Heart left ventricle (tissue), 16 donors: ENCODE measurements around the gene EVPLL. TPM values are rescaled to one million over a fixed set of nuclear protein-coding genes. Genes with fewer than 3 reads are reported as not detected.
"Not testable (repeated sequence)": the region's sequence is repeated elsewhere in the genome, so short reads cannot be mapped to it uniquely, and the experiment has no call there.

ENCODE experiments used
- ATAC-seq, 4 donors: fragments of 200-7000 bp; cut with Tn5 transposase; one replicate each; pipeline ENCODE4 v1.9.1; 2020 to 2022; ENCODE audit warnings: moderate library complexity in 4 of 4, mild to moderate bottlenecking in 3 of 4, moderate number of reproducible peaks in 1 of 4
- DNase-seq, 5 donors: peaks; one replicate each; pipeline ENCODE4 v3.0.0-alpha.2; 2020
- H3K27ac ChIP-seq, 12 donors: fragments of 200-600 bp; sonication (generic) in 4 of 12; one replicate each; pipeline versions ENCODE4 v1.5.0 to v1.8.0; 2016 to 2022; ENCODE audit warnings: mild to moderate bottlenecking in 2 of 12
- H3K27me3 ChIP-seq, 9 donors: fragments of 200-600 bp; sonication (generic) in 2 of 9; one replicate each; pipeline versions ENCODE4 v1.5.1 to v1.8.0; 2016 to 2022; ENCODE audit warnings: mild to moderate bottlenecking in 3 of 9
- H3K36me3 ChIP-seq, 9 donors: fragments of 200-600 bp; sonication (generic) in 2 of 9; one replicate each; pipeline versions ENCODE4 v1.5.0 to v1.8.0; 2018 to 2022; ENCODE audit warnings: mild to moderate bottlenecking in 2 of 9
- H3K4me1 ChIP-seq, 12 donors: fragments of 200-600 bp; sonication (generic) in 4 of 12; one replicate each; pipeline versions ENCODE4 v1.5.0 to v1.8.0; 2016 to 2022; ENCODE audit warnings: mild to moderate bottlenecking in 3 of 12
- H3K4me3 ChIP-seq, 12 donors: fragments of 200-600 bp; sonication (generic) in 4 of 12; one replicate each; pipeline versions ENCODE4 v1.5.0 to v1.8.0; 2017 to 2022; ENCODE audit warnings: mild to moderate bottlenecking in 9 of 12, moderate library complexity in 4 of 12
- H3K9me3 ChIP-seq, 12 donors: fragments of 200-600 bp; sonication (generic) in 4 of 12; one replicate each; pipeline versions ENCODE4 v1.5.0 to v1.8.0; 2016 to 2022; ENCODE audit warnings: mild to moderate bottlenecking in 1 of 12
- POLR2A ChIP-seq, 2 donors: fragments of 450-650 bp; IDR thresholded peaks; one replicate each; pipeline ENCODE4 v1.6.1; 2017; ENCODE audit warnings: antibody characterized with exemption in 2 of 2, mild to moderate bottlenecking in 2 of 2, moderate library complexity in 2 of 2
- WGBS, 4 donors: extraction: QIAGEN DNeasy Blood & Tissue Kit in 2 of 4; methylation state at CpG; one replicate each; pipeline versions ENCODE4 v1.1.5 to v1.1.7; 2013 to 2018; 5-methylcytosine and 5-hydroxymethylcytosine counted together
- intact Hi-C, 10 donors: fragments of 100-400 bp; cut with DNase I; formaldehyde crosslinking; loops; one replicate each; pipeline versions ENCODE4 v1.11.1 to v1.14.2; 2022
- polyA plus RNA-seq, 2 donors: library from polyadenylated mRNA; stranded (reverse); fragments of 200-250 nt; gene quantifications; one replicate each; pipeline ENCODE4 v1.2.3, GENCODE V29; 2013
- total RNA-seq, 9 donors: library from RNA; depleted of rRNA in 2 of 9; stranded (reverse); fragments of >200 nt in 2 of 9; fragmentation: NEBNext Ultra II Directional in 3 of 9; extraction: Animal tissue kit (Norgen Biotek cat#: 25700) in 3 of 9; gene quantifications; one replicate each; pipeline versions ENCODE4 v1.1.0 to v1.2.4, GENCODE V29; 2016 to 2023
- TF ChIP-seq, protein P1 (sequence below), 12 donors: fragments of 200-600 bp; sonication (generic) in 4 of 12; IDR thresholded peaks; one replicate each; pipeline versions ENCODE4 v1.5.0 to v1.8.0; 2018 to 2022; ENCODE audit warnings: antibody characterized with exemption in 12 of 12, mild to moderate bottlenecking in 5 of 12
- donor health status: ischemic (EF 13 %, LVEDD 7.1; RV severe dilation, severe dysfunction).
- donor health status: healthy with polysubstance abuse.
- donor health status: DM: no; HTN: yes; CAD: no.
- donor health status: DM: no; HTN: no; CAD: no.
- donor health status: ischemic (EF 25% LVEDD 6.9; RV normal size, moderate dysfunction).
- donor health status: ischemic (EF 25% LVEDD 5.7; RV mildly dilated, moderate dysfunction).
- donor health status: healthy.
- donor health status: DM: yes; HTN: yes; CAD: no.
- donor health status: ischemic (EF 35%, LVEDD 5.7; RV mildly dilated, moderate dysfunction).
- donor health status: nonischemic (EF 11% LVEDD 7.7; RV severe dilation, severe dysfunction).
- donor health status: DM: yes; HTN: yes; CAD: no.
- donor health status: PGD.
- donor health status: ischemic (EF 29% LVEDD 5.4; RV normal size, mild dysfunction).
- donor health status: nonischemic (EF 23%, LVEDD 6.1; RV moderate dilation, normal function).

Gene EVPLL
- total and polyA plus RNA-seq, 11 donors, result not detected

DNA sequence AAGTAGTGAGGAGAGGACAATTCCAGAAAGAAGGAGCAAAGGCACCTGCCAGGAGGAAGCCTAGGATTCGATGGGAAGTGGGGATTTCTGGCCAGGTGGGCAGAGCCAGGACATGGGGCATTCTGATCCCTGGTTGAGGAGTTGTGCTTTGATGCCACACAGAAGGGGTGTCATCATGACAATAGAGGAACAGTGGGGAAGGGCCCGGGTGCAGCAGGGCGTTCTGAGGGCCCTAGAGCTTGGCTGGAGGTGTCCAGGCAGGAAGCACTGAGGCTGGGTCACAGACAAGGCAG, 4.3 kb downstream of the EVPLL start:
- H3K4me1 ChIP-seq, result peaks cover 0 to 5% (median 0%) of the 10 kb centered on the region in 12 donors
- no peaks in the 10 kb centered on the region for H3K36me3 ChIP-seq
- no peak for DNase-seq
- peaks cover 11 to 46% (median 24%) of the 10 kb centered on the region in 9 donors for H3K27me3 ChIP-seq
- WGBS, 4 donors, result 70 to 79% (median 76%) methylated on average over 3 of the region's 3 CpGs
- H3K9me3 ChIP-seq, result no peaks in the 10 kb centered on the region
- intact Hi-C loops, result no loop called here
- no peak for ATAC-seq
- TF ChIP-seq, protein P1, sequence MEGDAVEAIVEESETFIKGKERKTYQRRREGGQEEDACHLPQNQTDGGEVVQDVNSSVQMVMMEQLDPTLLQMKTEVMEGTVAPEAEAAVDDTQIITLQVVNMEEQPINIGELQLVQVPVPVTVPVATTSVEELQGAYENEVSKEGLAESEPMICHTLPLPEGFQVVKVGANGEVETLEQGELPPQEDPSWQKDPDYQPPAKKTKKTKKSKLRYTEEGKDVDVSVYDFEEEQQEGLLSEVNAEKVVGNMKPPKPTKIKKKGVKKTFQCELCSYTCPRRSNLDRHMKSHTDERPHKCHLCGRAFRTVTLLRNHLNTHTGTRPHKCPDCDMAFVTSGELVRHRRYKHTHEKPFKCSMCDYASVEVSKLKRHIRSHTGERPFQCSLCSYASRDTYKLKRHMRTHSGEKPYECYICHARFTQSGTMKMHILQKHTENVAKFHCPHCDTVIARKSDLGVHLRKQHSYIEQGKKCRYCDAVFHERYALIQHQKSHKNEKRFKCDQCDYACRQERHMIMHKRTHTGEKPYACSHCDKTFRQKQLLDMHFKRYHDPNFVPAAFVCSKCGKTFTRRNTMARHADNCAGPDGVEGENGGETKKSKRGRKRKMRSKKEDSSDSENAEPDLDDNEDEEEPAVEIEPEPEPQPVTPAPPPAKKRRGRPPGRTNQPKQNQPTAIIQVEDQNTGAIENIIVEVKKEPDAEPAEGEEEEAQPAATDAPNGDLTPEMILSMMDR (IDR thresholded peaks at IDR 0.05), result no peak
- no peak overlapping the region for H3K27ac ChIP-seq
- H3K4me3 ChIP-seq, result no peak overlapping the region

DNA sequence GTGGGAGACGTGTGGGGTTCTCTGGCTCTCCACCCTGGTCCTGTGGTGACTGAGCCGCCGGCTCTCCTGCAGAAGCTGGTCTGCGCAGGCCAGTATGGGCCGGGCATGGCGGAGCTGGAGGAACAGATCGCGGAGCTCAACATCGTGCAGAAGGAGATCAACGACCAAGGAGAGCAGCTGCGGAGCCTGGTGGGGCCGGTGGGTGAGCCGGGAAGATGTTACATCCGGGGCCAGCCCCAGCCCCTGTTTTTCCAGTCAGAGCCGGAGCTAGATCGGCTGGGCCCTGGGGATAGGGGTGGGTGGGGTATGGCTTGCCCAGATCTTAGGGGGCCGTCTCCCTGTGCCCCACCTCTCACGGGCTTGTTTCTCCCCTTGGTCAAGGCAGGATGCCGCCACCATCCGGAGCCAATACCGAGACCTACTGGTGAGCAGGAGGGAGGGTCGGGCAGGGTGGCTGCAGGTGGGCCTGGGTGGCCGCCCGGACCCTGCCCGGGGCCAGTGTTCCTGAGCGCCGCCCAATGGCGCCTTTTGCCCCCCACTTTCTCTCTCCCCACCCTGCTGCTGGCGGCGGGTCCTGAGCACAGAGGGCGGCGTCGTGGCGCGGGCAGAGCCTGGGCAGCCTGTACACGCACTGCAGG, 5.0 kb downstream of the EVPLL start:
- Histone ChIP-seq H3K36me3 (no peaks in the 10 kb centered on the region), H3K9me3 (no peaks in the 10 kb centered on the region), H3K4me1 (peaks cover 0 to 5% (median 0%) of the 10 kb centered on the region in 12 donors), H3K27ac (no peak overlapping the region), H3K27me3 (peaks cover 11 to 46% (median 24%) of the 10 kb centered on the region in 9 donors), H3K4me3 (no peak overlapping the region)
- ATAC-seq (peak in 1 of 4 donors; percentile 8), DNase-seq (no peak)
- intact Hi-C loops, result no loop called here
- no peak for TF ChIP-seq POLR2A (IDR thresholded peaks at IDR 0.05)
- TF ChIP-seq, protein P1 (IDR thresholded peaks at IDR 0.05), result no peak
- 54 to 83% (median 60%) methylated on average over 14 to 36 of the region's 36 CpGs for WGBS, 4 donors

DNA sequence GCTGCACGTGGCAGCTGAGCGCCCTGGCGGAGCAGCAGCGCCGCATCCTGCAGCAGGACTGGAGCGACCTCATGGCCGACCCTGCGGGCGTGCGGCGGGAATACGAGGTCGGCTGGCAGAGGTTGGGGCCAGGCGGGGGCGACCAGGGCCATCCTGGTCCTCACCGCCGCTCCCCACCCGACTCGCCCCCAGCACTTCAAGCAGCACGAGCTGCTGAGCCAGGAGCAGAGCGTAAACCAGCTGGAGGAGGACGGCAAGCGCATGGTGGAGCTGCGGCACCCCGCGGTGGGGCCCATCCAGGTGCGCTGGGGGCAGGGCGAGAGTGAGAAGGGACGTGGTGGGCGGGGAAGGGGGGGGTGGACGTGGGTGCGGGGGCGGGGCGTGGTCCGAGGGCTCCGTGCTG, 5.5 kb downstream of the EVPLL start:
- H3K27me3 ChIP-seq, result peaks cover 11 to 46% (median 24%) of the 10 kb centered on the region in 9 donors
- intact Hi-C loops, H3K27ac ChIP-seq, ATAC-seq, H3K4me3 ChIP-seq, H3K36me3 ChIP-seq, DNase-seq, H3K9me3 ChIP-seq, H3K4me1 ChIP-seq: not testable (repeated sequence)
- 11 to 47% (median 16%) methylated on average over 10 to 36 of the region's 36 CpGs for WGBS, 4 donors

DNA sequence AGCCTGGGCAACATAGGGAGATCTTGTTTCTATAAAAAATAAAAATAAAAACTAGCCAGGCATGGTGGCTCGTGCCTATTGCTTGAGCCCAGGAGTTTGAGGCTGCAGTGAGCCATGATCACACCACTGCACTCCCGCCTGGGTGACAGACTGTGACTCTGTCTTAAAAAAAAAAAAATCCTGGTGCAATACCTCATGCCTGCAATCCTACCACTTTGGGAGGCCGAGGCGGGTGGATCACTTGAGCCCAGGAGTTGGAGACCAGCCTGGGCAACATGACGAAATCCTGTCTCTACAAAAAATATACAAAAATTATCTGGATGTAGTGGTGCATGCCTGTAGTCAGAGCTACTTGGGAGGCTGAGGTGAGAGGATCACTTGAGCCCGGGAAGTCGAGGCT, 6.7 kb downstream of the EVPLL start:
- peaks cover 11 to 46% (median 24%) of the 10 kb centered on the region in 9 donors for H3K27me3 ChIP-seq
- H3K4me3 ChIP-seq, H3K9me3 ChIP-seq, H3K4me1 ChIP-seq, ATAC-seq, intact Hi-C loops, H3K27ac ChIP-seq, DNase-seq, H3K36me3 ChIP-seq: not testable (repeated sequence)
- 82 to 89% (median 84%) methylated on average over 7 of the region's 7 CpGs for WGBS, 4 donors

DNA sequence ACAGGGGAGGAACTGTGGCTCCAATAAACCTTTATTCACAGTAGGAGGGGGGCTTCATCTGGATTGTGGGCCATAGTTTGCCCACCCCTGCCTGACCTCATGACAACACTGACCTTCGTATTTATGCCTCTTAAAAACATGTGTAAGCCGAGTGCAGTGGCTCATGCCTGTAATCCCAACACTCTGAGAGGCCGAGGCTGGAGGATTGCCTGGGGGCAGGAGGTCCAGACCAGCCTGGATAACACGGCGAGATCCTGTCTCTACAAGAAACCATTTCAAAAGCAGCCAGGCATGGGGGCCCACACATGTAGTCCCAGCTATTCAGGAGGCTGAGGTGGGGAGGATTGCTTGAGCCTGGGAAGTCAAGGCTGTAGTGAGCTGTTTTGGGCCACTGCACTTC, 10.0 kb downstream of the EVPLL start:
- ATAC-seq, DNase-seq, intact Hi-C loops: not testable (repeated sequence)

DNA sequence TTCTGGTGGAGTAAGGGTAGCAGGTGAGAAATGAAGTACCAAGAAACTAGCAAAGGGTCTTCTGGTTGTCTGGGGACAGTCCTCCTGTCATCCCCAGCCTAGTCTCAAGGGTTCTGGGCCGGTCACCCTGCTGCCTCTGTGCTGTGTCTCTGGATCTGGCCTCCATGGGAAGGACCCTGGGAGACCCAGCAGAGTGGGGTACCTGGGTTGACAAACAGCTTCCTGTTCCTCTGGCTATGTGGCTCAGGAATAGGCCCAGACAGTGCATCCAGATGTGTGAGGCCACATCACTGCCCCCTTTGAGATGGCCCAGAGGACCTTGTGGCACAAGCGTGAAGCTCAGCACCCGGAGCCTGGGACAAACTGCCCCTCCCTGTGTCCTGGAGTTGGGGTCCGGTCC, 10.7 kb downstream of the EVPLL start:
- not testable (repeated sequence) for ATAC-seq

More for the DNA sequence above, 10.0 kb downstream of the EVPLL start:
- not testable (repeated sequence) for H3K27ac ChIP-seq, H3K4me1 ChIP-seq, H3K9me3 ChIP-seq, H3K4me3 ChIP-seq, H3K36me3 ChIP-seq
- peaks cover 4 to 15% (median 8%) of the 10 kb centered on the region in 9 donors for H3K27me3 ChIP-seq
- WGBS, 4 donors, result 73 to 86% (median 81%) methylated on average over 5 of the region's 5 CpGs

DNA sequence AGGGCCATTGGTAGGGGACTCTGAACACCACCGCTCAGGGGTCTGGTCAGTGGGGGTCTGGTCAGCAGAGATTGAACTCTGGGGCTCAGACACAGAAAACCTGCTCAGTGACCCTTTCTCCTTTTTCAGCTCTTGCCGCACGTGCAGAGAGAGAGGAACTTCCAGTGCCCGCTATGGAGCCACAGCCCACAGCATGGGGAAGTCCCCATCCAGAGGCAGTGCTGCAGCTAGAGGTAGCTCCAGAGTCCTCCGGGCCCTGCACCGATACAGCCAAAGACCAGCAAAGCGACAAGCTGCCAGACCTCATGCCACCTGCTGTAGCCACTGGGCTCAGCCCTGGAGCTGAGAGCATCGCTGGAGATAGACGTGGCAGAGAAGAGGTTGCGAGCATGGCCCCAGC, 11.2 kb downstream of the EVPLL start:
- H3K27me3 ChIP-seq, H3K27ac ChIP-seq, DNase-seq, H3K36me3 ChIP-seq, H3K9me3 ChIP-seq, H3K4me3 ChIP-seq, H3K4me1 ChIP-seq, intact Hi-C loops: not testable (repeated sequence)
- peak in 2 of 4 donors; percentile 48 to 56 for ATAC-seq
- 69 to 100% (median 82%) methylated on average over 1 to 5 of the region's 10 CpGs for WGBS, 4 donors

More for the DNA sequence above, 10.7 kb downstream of the EVPLL start:
- H3K27me3 ChIP-seq, intact Hi-C loops, H3K27ac ChIP-seq, H3K4me1 ChIP-seq, H3K9me3 ChIP-seq, DNase-seq, H3K36me3 ChIP-seq, H3K4me3 ChIP-seq: not testable (repeated sequence)
- 84 to 94% (median 91%) methylated on average over 4 of the region's 4 CpGs for WGBS, 4 donors

DNA sequence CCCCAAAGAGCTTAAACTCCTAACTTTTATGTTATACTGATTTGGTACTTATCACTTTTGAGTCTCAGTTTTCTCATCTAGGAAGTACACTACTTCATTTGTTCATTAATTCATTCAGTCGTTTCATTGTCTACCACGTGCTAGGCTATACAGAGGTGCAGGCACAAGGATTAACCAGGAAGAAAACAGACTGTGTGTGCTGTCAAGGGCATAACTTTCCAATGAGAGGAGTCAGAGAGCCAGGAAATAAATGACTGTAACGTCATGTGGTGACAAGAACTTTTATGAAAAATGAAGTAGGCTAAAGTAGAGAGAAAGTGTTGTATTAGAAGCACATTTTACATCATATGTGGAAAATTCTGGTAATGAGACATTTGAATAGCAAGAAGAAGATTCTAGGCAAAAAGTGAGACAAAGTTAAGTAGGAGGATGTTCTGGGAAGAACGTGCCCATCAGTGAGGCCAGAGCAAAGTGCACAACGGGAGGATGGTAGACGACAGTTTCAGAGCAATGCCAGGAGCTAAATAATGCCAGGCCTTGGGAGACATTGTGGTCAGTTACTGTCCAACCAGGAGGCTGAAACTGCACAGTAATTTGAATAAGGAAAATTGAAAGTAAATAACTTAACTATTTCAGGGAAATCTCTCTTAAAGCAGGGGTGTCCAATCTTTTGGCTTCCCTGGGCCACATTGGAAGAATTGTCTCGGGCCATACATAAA, 24.5 kb downstream of the EVPLL start:
- intact Hi-C loops, ATAC-seq: not testable (repeated sequence)

DNA sequence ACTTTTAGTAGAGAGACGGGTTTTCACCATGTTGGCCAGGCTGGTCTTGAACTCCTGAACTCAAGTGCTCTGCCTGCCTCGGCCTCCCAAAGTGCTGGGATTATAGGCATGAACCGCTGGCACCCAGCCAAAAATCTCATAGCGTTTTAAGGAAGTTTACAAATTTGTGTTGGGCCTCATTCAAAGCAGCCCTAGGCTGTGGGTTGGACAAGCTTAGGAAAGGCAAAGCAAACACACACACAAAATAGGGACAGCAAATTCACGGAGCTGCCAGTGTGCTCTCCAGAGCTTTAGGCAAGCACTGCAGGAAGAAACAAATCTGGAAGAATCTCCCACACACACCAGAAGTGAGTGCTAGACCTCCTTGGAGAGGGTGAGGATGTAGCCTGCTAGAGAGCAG, 25.6 kb downstream of the EVPLL start:
- H3K27ac ChIP-seq, H3K27me3 ChIP-seq, H3K36me3 ChIP-seq, H3K4me3 ChIP-seq, intact Hi-C loops, H3K9me3 ChIP-seq, ATAC-seq, H3K4me1 ChIP-seq: not testable (repeated sequence)
- DNase-seq, result peak in 1 of 5 donors; percentile 32
- 16 to 40% (median 28%) methylated on average over 1 to 4 of the region's 5 CpGs for WGBS, 4 donors

More for the DNA sequence above, 24.5 kb downstream of the EVPLL start:
- not testable (repeated sequence) for H3K9me3 ChIP-seq, H3K36me3 ChIP-seq, H3K27ac ChIP-seq, H3K4me3 ChIP-seq, DNase-seq, H3K27me3 ChIP-seq, H3K4me1 ChIP-seq
- 63 to 73% (median 70%) methylated on average over 7 of the region's 7 CpGs for WGBS, 4 donors
